ENCODE results near the gene ACTMAP.

- TF ChIP-seq POLR2A (IDR thresholded peaks at IDR 0.05) (no peak), CTCF (IDR thresholded peaks at IDR 0.05) (no peak), EP300 (IDR thresholded peaks at IDR 0.05) (no peak)
Observed at GRCh38 chr19:40743926-40744325, 6.4 kb downstream of the ACTMAP start.

Measured in ovary (tissue), 3 donors.